GM23338 (cell line): ENCODE data around the gene CDK4.

Experiments
- CREB1 ChIP-seq: fragments of 250-450 bp; sonication (Bioruptor Pico); IDR thresholded peaks from 2 replicates; pipeline ENCODE4 v1.5.0; 2020; ENCODE audit warnings: low read depth, mild to moderate bottlenecking, moderate library complexity
- EZH2 ChIP-seq: fragments of 200-600 bp; sonication (generic); IDR thresholded peaks from one replicate; pipeline ENCODE4 v1.8.0; 2017; ENCODE audit warnings: antibody characterized with exemption, mild to moderate bottlenecking, low read depth; ENCODE audit not compliant: unreplicated experiment
- EZH2phosphoT487 ChIP-seq: fragments of 200-600 bp; sonication (generic); IDR thresholded peaks from one replicate; pipeline ENCODE4 v1.8.1; 2018; ENCODE audit warnings: antibody characterized with exemption; ENCODE audit not compliant: unreplicated experiment
- JUNB ChIP-seq: IDR thresholded peaks from one replicate; pipeline ENCODE4 v1.6.1; 2016; ENCODE audit warnings: antibody characterized with exemption; ENCODE audit not compliant: unreplicated experiment
- NANOG ChIP-seq: IDR thresholded peaks from 2 replicates; pipeline ENCODE4 v1.6.1; 2016; ENCODE audit warnings: antibody characterized with exemption, borderline replicate concordance
- POLR2AphosphoS5 ChIP-seq: IDR thresholded peaks from 2 replicates; pipeline ENCODE4 v1.6.1; 2016; ENCODE audit warnings: antibody characterized with exemption, low read depth
- STAT1 ChIP-seq: IDR thresholded peaks from one replicate; pipeline ENCODE4 v1.6.1; 2016; ENCODE audit warnings: antibody characterized with exemption; ENCODE audit not compliant: unreplicated experiment
- ZNF331 ChIP-seq: fragments of 250-450 bp; sonication (Bioruptor Pico); IDR thresholded peaks from 2 replicates; pipeline ENCODE4 v1.5.0; 2020; ENCODE audit warnings: low read depth, mild to moderate bottlenecking, moderate library complexity
- TF ChIP-seq, protein P1 (sequence below), 2 experiments: fragments of 200-600 bp in 1 of 2; sonication (generic) in 1 of 2; conservative IDR thresholded peaks; 2 replicates each; pipeline versions ENCODE4 v1.5.1 to v1.6.1; 2016 to 2017; ENCODE audit warnings: antibody characterized with exemption in 2 of 2, low read depth in 2 of 2, mild to moderate bottlenecking in 2 of 2, moderate library complexity in 1 of 2
- TF ChIP-seq, protein P2 (sequence below): IDR thresholded peaks from one replicate; pipeline ENCODE4 v1.6.1; 2018; ENCODE audit warnings: antibody characterized with exemption; ENCODE audit not compliant: unreplicated experiment

DNA sequence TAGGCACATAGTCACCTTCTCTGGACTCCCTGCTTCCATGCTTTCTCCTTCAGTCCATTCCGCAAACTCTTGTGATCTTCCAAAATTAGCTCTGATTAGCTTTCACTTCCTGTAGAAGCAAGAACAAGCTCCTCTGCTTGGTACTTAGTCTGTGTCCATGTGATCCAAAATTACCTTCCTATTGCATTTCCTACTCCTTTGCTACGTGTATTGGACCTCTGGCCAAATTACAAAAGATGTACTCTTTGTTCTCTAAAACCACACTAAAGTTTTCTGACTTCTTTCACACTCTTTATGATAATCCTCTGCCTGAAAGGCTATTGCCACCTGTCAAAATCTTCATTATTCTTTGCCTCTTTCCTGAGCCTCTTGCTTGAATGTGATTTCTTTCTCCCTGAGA, 29.7 kb upstream of the CDK4 start:
- TF ChIP-seq ZNF331 (CRISPR knock-in tag) (no peak), POLR2AphosphoS5 (no peak), CREB1 (no peak), EZH2 (no peak), NANOG (no peak), STAT1 (no peak), EZH2phosphoT487 (no peak), JUNB (no peak)
- TF ChIP-seq, protein P1, sequence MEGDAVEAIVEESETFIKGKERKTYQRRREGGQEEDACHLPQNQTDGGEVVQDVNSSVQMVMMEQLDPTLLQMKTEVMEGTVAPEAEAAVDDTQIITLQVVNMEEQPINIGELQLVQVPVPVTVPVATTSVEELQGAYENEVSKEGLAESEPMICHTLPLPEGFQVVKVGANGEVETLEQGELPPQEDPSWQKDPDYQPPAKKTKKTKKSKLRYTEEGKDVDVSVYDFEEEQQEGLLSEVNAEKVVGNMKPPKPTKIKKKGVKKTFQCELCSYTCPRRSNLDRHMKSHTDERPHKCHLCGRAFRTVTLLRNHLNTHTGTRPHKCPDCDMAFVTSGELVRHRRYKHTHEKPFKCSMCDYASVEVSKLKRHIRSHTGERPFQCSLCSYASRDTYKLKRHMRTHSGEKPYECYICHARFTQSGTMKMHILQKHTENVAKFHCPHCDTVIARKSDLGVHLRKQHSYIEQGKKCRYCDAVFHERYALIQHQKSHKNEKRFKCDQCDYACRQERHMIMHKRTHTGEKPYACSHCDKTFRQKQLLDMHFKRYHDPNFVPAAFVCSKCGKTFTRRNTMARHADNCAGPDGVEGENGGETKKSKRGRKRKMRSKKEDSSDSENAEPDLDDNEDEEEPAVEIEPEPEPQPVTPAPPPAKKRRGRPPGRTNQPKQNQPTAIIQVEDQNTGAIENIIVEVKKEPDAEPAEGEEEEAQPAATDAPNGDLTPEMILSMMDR (conservative IDR thresholded peaks at IDR 0.05; ENCODE audit: low read depth in 2 of 2): no peak
- TF ChIP-seq, protein P2, sequence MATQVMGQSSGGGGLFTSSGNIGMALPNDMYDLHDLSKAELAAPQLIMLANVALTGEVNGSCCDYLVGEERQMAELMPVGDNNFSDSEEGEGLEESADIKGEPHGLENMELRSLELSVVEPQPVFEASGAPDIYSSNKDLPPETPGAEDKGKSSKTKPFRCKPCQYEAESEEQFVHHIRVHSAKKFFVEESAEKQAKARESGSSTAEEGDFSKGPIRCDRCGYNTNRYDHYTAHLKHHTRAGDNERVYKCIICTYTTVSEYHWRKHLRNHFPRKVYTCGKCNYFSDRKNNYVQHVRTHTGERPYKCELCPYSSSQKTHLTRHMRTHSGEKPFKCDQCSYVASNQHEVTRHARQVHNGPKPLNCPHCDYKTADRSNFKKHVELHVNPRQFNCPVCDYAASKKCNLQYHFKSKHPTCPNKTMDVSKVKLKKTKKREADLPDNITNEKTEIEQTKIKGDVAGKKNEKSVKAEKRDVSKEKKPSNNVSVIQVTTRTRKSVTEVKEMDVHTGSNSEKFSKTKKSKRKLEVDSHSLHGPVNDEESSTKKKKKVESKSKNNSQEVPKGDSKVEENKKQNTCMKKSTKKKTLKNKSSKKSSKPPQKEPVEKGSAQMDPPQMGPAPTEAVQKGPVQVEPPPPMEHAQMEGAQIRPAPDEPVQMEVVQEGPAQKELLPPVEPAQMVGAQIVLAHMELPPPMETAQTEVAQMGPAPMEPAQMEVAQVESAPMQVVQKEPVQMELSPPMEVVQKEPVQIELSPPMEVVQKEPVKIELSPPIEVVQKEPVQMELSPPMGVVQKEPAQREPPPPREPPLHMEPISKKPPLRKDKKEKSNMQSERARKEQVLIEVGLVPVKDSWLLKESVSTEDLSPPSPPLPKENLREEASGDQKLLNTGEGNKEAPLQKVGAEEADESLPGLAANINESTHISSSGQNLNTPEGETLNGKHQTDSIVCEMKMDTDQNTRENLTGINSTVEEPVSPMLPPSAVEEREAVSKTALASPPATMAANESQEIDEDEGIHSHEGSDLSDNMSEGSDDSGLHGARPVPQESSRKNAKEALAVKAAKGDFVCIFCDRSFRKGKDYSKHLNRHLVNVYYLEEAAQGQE: no peak
